Neural progenitor cell (in vitro differentiated cells): Measurements from ENCODE around the gene TJP1. TPM values are rescaled to one million over a fixed set of nuclear protein-coding genes. Genes with fewer than 3 reads are reported as not detected.
A peak's percentile ranks its signal among the peaks of the same experiment; 100 is the strongest.

Experiments used
- DNase-seq: peaks from one replicate; pipeline ENCODE4 v3.0.0-alpha.2; 2016; ENCODE audit warnings: low spot score
- H2AFZ ChIP-seq: fragments of 200-600 bp; sonication (generic); replicated peaks from 2 replicates; pipeline ENCODE4 v1.6.1; 2016; ENCODE audit warnings: antibody characterized with exemption
- H3F3A ChIP-seq: fragments of 200-600 bp; sonication (generic); 2 replicates; pipeline ENCODE4 v1.6.1; 2016; ENCODE audit warnings: antibody characterized with exemption, low read depth
- H3K27ac ChIP-seq: fragments of 200-600 bp; sonication (generic); 2 replicates; pipeline ENCODE4 v1.5.1; 2016; ENCODE audit warnings: mild to moderate bottlenecking
- H3K27me3 ChIP-seq: fragments of 200-600 bp; sonication (generic); 2 replicates; pipeline ENCODE4 v1.6.1; 2016; ENCODE audit warnings: mild to moderate bottlenecking, moderate library complexity
- H3K36me3 ChIP-seq: fragments of 200-600 bp; sonication (generic); 2 replicates; pipeline ENCODE4 v1.5.1; 2016
- H3K4me1 ChIP-seq: fragments of 200-600 bp; sonication (generic); 2 replicates; pipeline ENCODE4 v1.6.1; 2016; ENCODE audit warnings: mixed run types
- H3K4me2 ChIP-seq: fragments of 200-600 bp; sonication (generic); 2 replicates; pipeline ENCODE4 v1.6.1; 2016
- H3K4me3 ChIP-seq: fragments of 200-600 bp; sonication (generic); 2 replicates; pipeline ENCODE4 v1.5.1; 2016
- H3K79me2 ChIP-seq: fragments of 200-600 bp; sonication (generic); 2 replicates; pipeline ENCODE4 v1.6.1; 2016; ENCODE audit warnings: low read depth
- H3K9ac ChIP-seq: fragments of 200-600 bp; sonication (generic); 2 replicates; pipeline ENCODE4 v1.6.1; 2016
- H3K9me3 ChIP-seq: fragments of 200-600 bp; sonication (generic); 2 replicates; pipeline ENCODE4 v1.5.1; 2016; ENCODE audit warnings: low read depth
- H4K20me1 ChIP-seq: fragments of 200-600 bp; sonication (generic); 2 replicates; pipeline ENCODE4 v1.6.1; 2016; ENCODE audit warnings: low read depth
- H3K27ac Mint-ChIP-seq: 3 replicates; pipeline ENCODE4 v1.8.0; 2021; ENCODE audit warnings: mixed read lengths
- H3K27me3 Mint-ChIP-seq: 2 replicates; pipeline ENCODE4 v1.8.0; 2022; ENCODE audit warnings: low read depth, mild to moderate bottlenecking, inconsistent platforms, moderate library complexity, mixed read lengths; ENCODE audit not compliant: insufficient read depth
- H3K36me3 Mint-ChIP-seq: 3 replicates; pipeline ENCODE4 v1.8.0; 2021; ENCODE audit warnings: mixed read lengths
- H3K4me1 Mint-ChIP-seq: 3 replicates; pipeline ENCODE4 v1.8.0; 2021; ENCODE audit warnings: mixed read lengths
- H3K4me3 Mint-ChIP-seq: 3 replicates; pipeline ENCODE4 v1.8.0; 2021; ENCODE audit warnings: mild to moderate bottlenecking, moderate library complexity, mixed read lengths
- H3K9me3 Mint-ChIP-seq: 3 replicates; pipeline ENCODE4 v1.8.0; 2020; ENCODE audit warnings: mixed read lengths
- CTCF ChIP-seq: fragments of 200-600 bp; sonication (generic); IDR thresholded peaks from 2 replicates; pipeline ENCODE4 v1.5.1; 2017; ENCODE audit warnings: antibody characterized with exemption, mild to moderate bottlenecking
- EZH2 ChIP-seq: fragments of 200-600 bp; sonication (generic); IDR thresholded peaks from 2 replicates; pipeline ENCODE4 v1.6.1; 2017; ENCODE audit warnings: antibody characterized with exemption, mild to moderate bottlenecking, moderate library complexity
- EZH2phosphoT487 ChIP-seq: fragments of 200-600 bp; sonication (generic); IDR thresholded peaks from 2 replicates; pipeline ENCODE4 v1.6.1; 2017; ENCODE audit warnings: antibody characterized with exemption
- total RNA-seq: library from RNA; depleted of rRNA; stranded (reverse); fragments of >200 nt; gene quantifications from 2 replicates; pipeline ENCODE4 v1.2.3, GENCODE V29; 2015; ENCODE audit warnings: low replicate concordance

Gene TJP1
- total RNA-seq, 1 donor from 2014 or later: 126 TPM

- Histone ChIP-seq H3K9ac (no peak overlapping the region), H3F3A (no peaks in the 10 kb centered on the region), H4K20me1 (peaks cover 52% of the 10 kb centered on the region), H2AFZ (no peak overlapping the region), H3K4me2 (no peak overlapping the region), H3K9me3 (no peaks in the 10 kb centered on the region), H3K79me2 (peaks cover 98% of the 10 kb centered on the region), H3K4me3 (no peak overlapping the region), H3K27me3 (no peaks in the 10 kb centered on the region), H3K27ac (no peak overlapping the region), H3K4me1 (peaks cover 18% of the 10 kb centered on the region), H3K36me3 (no peaks in the 10 kb centered on the region)
- no peak for DNase-seq
- Mint-ChIP-seq H3K36me3 (peaks cover 48% of the 10 kb centered on the region), H3K4me1 (no peaks in the 10 kb centered on the region), H3K27ac (no peak overlapping the region), H3K4me3 (no peak overlapping the region), H3K27me3 (peaks cover 3% of the 10 kb centered on the region), H3K9me3 (peaks cover 45% of the 10 kb centered on the region)
- no peak for TF ChIP-seq EZH2phosphoT487
- no peak for TF ChIP-seq EZH2
- no peak for TF ChIP-seq CTCF
These were observed 16.6 kb downstream of the TJP1 start for GRCh38 chr15:29805708-29806104.

- Histone ChIP-seq H4K20me1 (peaks cover 50% of the 10 kb centered on the region), H3K4me3 (no peak overlapping the region), H3K36me3 (no peaks in the 10 kb centered on the region), H3F3A (no peaks in the 10 kb centered on the region), H3K9me3 (no peaks in the 10 kb centered on the region), H3K9ac (no peak overlapping the region), H3K27me3 (no peaks in the 10 kb centered on the region), H3K27ac (no peak overlapping the region), H3K4me2 (no peak overlapping the region), H3K79me2 (peaks cover 98% of the 10 kb centered on the region), H2AFZ (no peak overlapping the region), H3K4me1 (peaks cover 20% of the 10 kb centered on the region)
- TF ChIP-seq CTCF (no peak), EZH2phosphoT487 (no peak), EZH2 (no peak)
- no peak overlapping the region for H3K4me3 Mint-ChIP-seq
- no peak overlapping the region for H3K27ac Mint-ChIP-seq
- H3K4me1 Mint-ChIP-seq: no peaks in the 10 kb centered on the region
- peaks cover 45% of the 10 kb centered on the region for H3K9me3 Mint-ChIP-seq
- H3K27me3 Mint-ChIP-seq: peaks cover 3% of the 10 kb centered on the region
- DNase-seq: no peak
- H3K36me3 Mint-ChIP-seq: peaks cover 47% of the 10 kb centered on the region
These were observed 17.1 kb downstream of the TJP1 start for GRCh38 chr15:29805043-29805707.

GRCh38 chr15:29802411-29802810 lies 19.9 kb downstream of the TJP1 start:
- no peak overlapping the region for H3K27ac ChIP-seq
- no peaks in the 10 kb centered on the region for H3F3A ChIP-seq
- no peaks in the 10 kb centered on the region for H3K9me3 ChIP-seq
- H3K4me1 Mint-ChIP-seq: no peaks in the 10 kb centered on the region
- H2AFZ ChIP-seq: no peak overlapping the region
- H4K20me1 ChIP-seq: peaks cover 42% of the 10 kb centered on the region
- H3K4me3 Mint-ChIP-seq: no peak overlapping the region
- no peak overlapping the region for H3K9ac ChIP-seq
- no peaks in the 10 kb centered on the region for H3K27me3 Mint-ChIP-seq
- no peak for DNase-seq
- H3K4me1 ChIP-seq: peaks cover 20% of the 10 kb centered on the region
- H3K27ac Mint-ChIP-seq: no peak overlapping the region
- TF ChIP-seq EZH2phosphoT487: no peak
- TF ChIP-seq EZH2: no peak
- no peak for TF ChIP-seq CTCF
- peak overlapping the region; percentile 33 for H3K4me2 ChIP-seq
- H3K36me3 Mint-ChIP-seq: peaks cover 56% of the 10 kb centered on the region
- peaks cover 47% of the 10 kb centered on the region for H3K9me3 Mint-ChIP-seq
- no peak overlapping the region for H3K4me3 ChIP-seq
- H3K27me3 ChIP-seq: no peaks in the 10 kb centered on the region
- H3K79me2 ChIP-seq: peaks cover 97% of the 10 kb centered on the region
- peaks cover 9% of the 10 kb centered on the region for H3K36me3 ChIP-seq
